PC-9 (cell line): ENCODE results near the gene ATAD3B. TPM values are rescaled to one million over a fixed set of nuclear protein-coding genes. Genes with fewer than 3 reads are reported as not detected.
A peak's percentile ranks its signal among the peaks of the same experiment; 100 is the strongest.
"Not testable (repeated sequence)": the region's sequence is repeated elsewhere in the genome, so short reads cannot be mapped to it uniquely, and the experiment has no call there.

Experiments used
- BruUV-seq: library from RNA; stranded (reverse); fragments of 400-500 nt; replicated peaks from 2 replicates; lab custom pipeline; 2021; lab: Mats Ljungman, UMichigan
- CTCF ChIA-PET: fragments of 300-600 bp; sonication (Branson Sonifier 250); formaldehyde crosslinking; loops from one replicate; lab custom pipeline; 2022; ENCODE audit warnings: antibody characterized with exemption; lab: Charles Lee
- POLR2A ChIA-PET: fragments of 300-600 bp; sonication (Branson Sonifier 250); formaldehyde crosslinking; loops from one replicate; lab custom pipeline; 2022; ENCODE audit warnings: antibody characterized with exemption; ENCODE audit not compliant: unreplicated experiment; lab: Charles Lee
- DNase-seq, 2 experiments: peaks; one replicate each; pipeline versions ENCODE4 v3.0.0 to v3.0.0-alpha.2; 2015 to 2022; ENCODE audit warnings: mixed read lengths in 1 of 2
- H2AFZ ChIP-seq: fragments of 200-600 bp; sonication (generic); 2 replicates; pipeline ENCODE4 v1.8.1; 2017; ENCODE audit warnings: antibody characterized with exemption
- H3F3A ChIP-seq: fragments of 200-600 bp; sonication (generic); 2 replicates; pipeline ENCODE4 v1.8.1; 2017; ENCODE audit warnings: antibody characterized with exemption, mild to moderate bottlenecking, low read depth; ENCODE audit not compliant: insufficient read depth
- H3K27ac ChIP-seq: fragments of 200-600 bp; sonication (generic); 2 replicates; pipeline ENCODE4 v1.6.1; 2016; ENCODE audit warnings: mixed run types
- H3K27me3 ChIP-seq: fragments of 200-600 bp; sonication (generic); 2 replicates; pipeline ENCODE4 v1.6.1; 2016; ENCODE audit warnings: low read depth, mixed run types; ENCODE audit not compliant: insufficient read depth
- H3K36me3 ChIP-seq: fragments of 200-600 bp; sonication (generic); 2 replicates; pipeline ENCODE4 v1.6.1; 2016; ENCODE audit warnings: low read depth, mixed run types
- H3K4me1 ChIP-seq: fragments of 200-600 bp; sonication (generic); replicated peaks from 2 replicates; pipeline ENCODE4 v1.6.1; 2016; ENCODE audit warnings: mixed run types; ENCODE audit not compliant: insufficient read depth
- H3K4me2 ChIP-seq: fragments of 200-600 bp; sonication (generic); 2 replicates; pipeline ENCODE4 v1.6.1; 2017; ENCODE audit warnings: mixed run types
- H3K4me3 ChIP-seq: fragments of 200-600 bp; sonication (generic); 2 replicates; pipeline ENCODE4 v1.6.1; 2016; ENCODE audit warnings: mixed run types
- H3K79me2 ChIP-seq: fragments of 200-600 bp; sonication (generic); 2 replicates; pipeline ENCODE4 v1.6.1; 2017; ENCODE audit warnings: low read depth, mixed run types
- H3K9me2 ChIP-seq: fragments of 200-600 bp; sonication (generic); 2 replicates; pipeline ENCODE4 v1.8.1; 2017; ENCODE audit warnings: mild to moderate bottlenecking; ENCODE audit not compliant: insufficient read depth
- H3K9me3 ChIP-seq: fragments of 200-600 bp; sonication (generic); 2 replicates; pipeline ENCODE4 v1.8.1; 2016; ENCODE audit warnings: low read depth; ENCODE audit not compliant: insufficient read depth
- H4K20me1 ChIP-seq: fragments of 200-600 bp; sonication (generic); 2 replicates; pipeline ENCODE4 v1.8.1; 2017; ENCODE audit not compliant: insufficient read depth
- CTCF ChIP-seq: fragments of 200-600 bp; sonication (generic); conservative IDR thresholded peaks from 2 replicates; pipeline ENCODE4 v1.6.1; 2017; ENCODE audit warnings: mixed run types, antibody characterized with exemption, mild to moderate bottlenecking, moderate library complexity
- EZH2 ChIP-seq: fragments of 200-600 bp; sonication (generic); IDR thresholded peaks from 2 replicates; pipeline ENCODE4 v1.8.0; 2017; ENCODE audit warnings: antibody characterized with exemption, low read depth
- intact Hi-C: fragments of 100-400 bp; cut with micrococcal nuclease; formaldehyde crosslinking; loops from one replicate; pipeline ENCODE4 v1.10.0; 2022; ENCODE audit not compliant: unreplicated experiment
- total RNA-seq: library from RNA; stranded (reverse); gene quantifications from 2 replicates; pipeline ENCODE4 v1.2.3, GENCODE V29; 2021

The ATAD3B gene
- total RNA-seq, 1 experiment from 2014 or later: 32.8 TPM

- Histone ChIP-seq H3K9me3 (no peaks in the 10 kb centered on the region), H3K27me3 (no peaks in the 10 kb centered on the region), H3K4me2 (no peak overlapping the region), H3K9me2 (no peaks in the 10 kb centered on the region), H3K4me1 (peaks cover 39% of the 10 kb centered on the region), H2AFZ (no peak overlapping the region), H3K4me3 (no peak overlapping the region), H3K27ac (no peak overlapping the region), H3K36me3 (no peaks in the 10 kb centered on the region), H3K79me2 (no peaks in the 10 kb centered on the region), H4K20me1 (no peaks in the 10 kb centered on the region), H3F3A (peaks cover 24% of the 10 kb centered on the region; the same call in 1 of the 2 replicates)
- ChIA-PET POLR2A (no interaction called here), CTCF (no interaction called here)
- BruUV-seq: no TSS peak
- TF ChIP-seq CTCF: no peak
- TF ChIP-seq EZH2: no peak
- DNase-seq: peak in 1 of 2 experiments; percentile 39
- intact Hi-C loops: no loop called here
These were observed 44.3 kb upstream of the ATAD3B start for GRCh38 chr1:1427106-1427819.

- CTCF ChIA-PET: no interaction called here
- no peak for DNase-seq
- TF ChIP-seq CTCF: no peak
- no peak for TF ChIP-seq EZH2
- Histone ChIP-seq H3K27ac (no peak overlapping the region), H2AFZ (no peak overlapping the region), H3K79me2 (no peaks in the 10 kb centered on the region), H3K9me3 (no peaks in the 10 kb centered on the region), H3K9me2 (no peaks in the 10 kb centered on the region), H4K20me1 (no peaks in the 10 kb centered on the region), H3K4me2 (no peak overlapping the region), H3F3A (peaks cover 19% of the 10 kb centered on the region; the same call in 1 of the 2 replicates), H3K4me1 (peaks cover 39% of the 10 kb centered on the region), H3K27me3 (no peaks in the 10 kb centered on the region), H3K36me3 (no peaks in the 10 kb centered on the region), H3K4me3 (no peak overlapping the region)
- intact Hi-C loops: no loop called here
- POLR2A ChIA-PET: no interaction called here
- BruUV-seq: no TSS peak
These were observed 43.8 kb upstream of the ATAD3B start for GRCh38 chr1:1427820-1428148.

- Histone ChIP-seq H3K36me3 (no peaks in the 10 kb centered on the region), H3K4me1 (peaks cover 39% of the 10 kb centered on the region), H3K27ac (no peak overlapping the region), H3K27me3 (no peaks in the 10 kb centered on the region), H3K4me3 (no peak overlapping the region), H3K9me2 (no peaks in the 10 kb centered on the region), H3K79me2 (no peaks in the 10 kb centered on the region), H3F3A (peaks cover 18% of the 10 kb centered on the region; the same call in 1 of the 2 replicates), H2AFZ (no peak overlapping the region), H3K9me3 (no peaks in the 10 kb centered on the region), H3K4me2 (no peak overlapping the region), H4K20me1 (no peaks in the 10 kb centered on the region)
- POLR2A ChIA-PET: no interaction called here
- TF ChIP-seq CTCF (no peak), EZH2 (no peak)
- no TSS peak for BruUV-seq
- intact Hi-C loops: no loop called here
- CTCF ChIA-PET: no interaction called here
- DNase-seq: no peak
These were observed 43.4 kb upstream of the ATAD3B start for GRCh38 chr1:1428174-1428573.

- POLR2A ChIA-PET: interaction anchor here (0.5 kb wide), 1 partner anchor 27 kb away, joined by 3 read pairs; no protein-coding TSS in a partner anchor
- H3K36me3 ChIP-seq, H3K9me2 ChIP-seq, H3K4me2 ChIP-seq, CTCF ChIA-PET, H3K9me3 ChIP-seq, H3K27ac ChIP-seq, DNase-seq, H3K27me3 ChIP-seq, H4K20me1 ChIP-seq, H3K79me2 ChIP-seq, intact Hi-C loops, H3K4me3 ChIP-seq, H2AFZ ChIP-seq, BruUV-seq: not testable (repeated sequence)
- Histone ChIP-seq H3F3A (peaks cover 24% of the 10 kb centered on the region; the same call in 1 of the 2 replicates), H3K4me1 (peaks cover 42% of the 10 kb centered on the region)
These were observed 42.6 kb upstream of the ATAD3B start for GRCh38 chr1:1428967-1429366.
